HCT116 (cell line): ENCODE results near the gene MS4A12. TPM values are rescaled to one million over a fixed set of nuclear protein-coding genes. Genes with fewer than 3 reads are reported as not detected.

ENCODE experiments used
- ATAC-seq: fragments of 200-7000 bp; cut with Tn5 transposase; 2 replicates; pipeline ENCODE4 v1.9.1; 2020; ENCODE audit warnings: mild to moderate bottlenecking, moderate library complexity
- BruUV-seq: library from RNA; stranded (reverse); fragments of 400-500 nt; replicated peaks from 2 replicates; lab custom pipeline; 2021; lab: Mats Ljungman, UMichigan
- CTCF ChIA-PET: fragments of 300-600 bp; sonication (Branson Sonifier 250); formaldehyde crosslinking; loops from one replicate; lab custom pipeline; 2021; ENCODE audit warnings: antibody characterized with exemption; lab: Charles Lee
- POLR2A ChIA-PET: fragments of 300-600, 350-600 bp; sonication (Branson Sonifier 250); formaldehyde crosslinking; loops from one replicate; lab custom pipeline; 2021; ENCODE audit warnings: antibody characterized with exemption; lab: Charles Lee
- RAD21 ChIA-PET, 2 experiments: fragments of 300-600 bp; sonication (Branson Sonifier 250); formaldehyde crosslinking; loops; one replicate each; lab custom pipeline; 2023; ENCODE audit warnings: low total read pairs in 2 of 2; ENCODE audit not compliant: uncharacterized antibody in 2 of 2, unreplicated experiment in 2 of 2, low non-redundant PET in 1 of 2; lab: Charles Lee
- DNase-seq: peaks from one replicate; pipeline ENCODE4 v3.0.0-alpha.2; 2010; ENCODE audit warnings: low read depth, low spot score
- H2AFZ ChIP-seq: fragments of 200-600 bp; shearing (Covaris generic), sonication (generic); 2 replicates; pipeline ENCODE4 v1.6.1; 2017; ENCODE audit warnings: low read depth, mixed run types, mixed read lengths, antibody characterized with exemption, low read length; ENCODE audit not compliant: poor library complexity, severe bottlenecking
- H3K27ac ChIP-seq: 2 replicates; pipeline ENCODE4 v1.5.1; 2012; ENCODE audit warnings: low read depth, low read length
- H3K27me3 ChIP-seq: fragments of 200-600 bp; sonication (generic); 2 replicates; pipeline ENCODE4 v1.6.1; 2016; ENCODE audit warnings: mixed run types, low read length, mixed read lengths; ENCODE audit not compliant: insufficient read depth
- H3K36me3 ChIP-seq, 2 experiments: fragments of 200-500 bp in 1 of 2; fragments of 200-600 bp in 1 of 2; sonication (Bioruptor generic) in 1 of 2; sonication (generic) in 1 of 2; 2 replicates each; pipeline versions ENCODE4 v1.5.1 to v1.6.1; 2014 to 2016; ENCODE audit warnings: low read length in 2 of 2, inconsistent platforms in 1 of 2, mixed read lengths in 1 of 2, mixed run types in 1 of 2; ENCODE audit not compliant: insufficient read depth in 2 of 2, control insufficient read depth in 1 of 2
- H3K4me1 ChIP-seq, 2 experiments: fragments of 200-600 bp in 1 of 2; sonication (generic) in 1 of 2; 2 replicates each; pipeline versions ENCODE4 v1.5.1 to v1.6.1; 2012 to 2017; ENCODE audit warnings: low read length in 2 of 2, inconsistent platforms in 1 of 2, mild to moderate bottlenecking in 1 of 2, mixed read lengths in 1 of 2, mixed run types in 1 of 2, moderate library complexity in 1 of 2; ENCODE audit not compliant: insufficient read depth in 2 of 2, control insufficient read depth in 1 of 2
- H3K4me2 ChIP-seq: fragments of 200-600 bp; sonication (generic); 2 replicates; pipeline ENCODE4 v1.6.1; 2017; ENCODE audit warnings: mixed run types, low read length, mixed read lengths
- H3K4me3 ChIP-seq, 2 experiments: fragments of 200-600 bp in 1 of 2; sonication (generic) in 1 of 2; replicated peaks in 1 of 2; 2 replicates each; pipeline ENCODE4 v1.5.1; 2011 to 2016; ENCODE audit warnings: low read length in 2 of 2, control low read depth in 1 of 2, low read depth in 1 of 2, mild to moderate bottlenecking in 1 of 2, mixed read lengths in 1 of 2, mixed run types in 1 of 2
- H3K79me2 ChIP-seq: fragments of 200-600 bp; sonication (generic); 2 replicates; pipeline ENCODE4 v1.6.1; 2017; ENCODE audit warnings: mild to moderate bottlenecking, mixed run types, low read length, moderate library complexity, mixed read lengths; ENCODE audit not compliant: insufficient read depth
- H3K9ac ChIP-seq: fragments of 200-600 bp; sonication (generic); 2 replicates; pipeline ENCODE4 v1.6.1; 2016; ENCODE audit warnings: low read length, mixed read lengths
- H3K9me2 ChIP-seq: fragments of 200-600 bp; sonication (generic), shearing (Covaris generic); 2 replicates; pipeline ENCODE4 v1.6.1; 2017; ENCODE audit warnings: mixed run types, mild to moderate bottlenecking, moderate library complexity; ENCODE audit not compliant: insufficient read depth
- H3K9me3 ChIP-seq, 2 experiments: fragments of 200-500 bp in 1 of 2; fragments of 200-600 bp in 1 of 2; sonication (Bioruptor generic) in 1 of 2; sonication (generic) in 1 of 2; 2 replicates each; pipeline ENCODE4 v1.6.1; 2014 to 2017; ENCODE audit warnings: low read length in 2 of 2, mixed read lengths in 2 of 2, inconsistent platforms in 1 of 2, low read depth in 1 of 2, mild to moderate bottlenecking in 1 of 2, mixed run types in 1 of 2, moderate library complexity in 1 of 2; ENCODE audit not compliant: control insufficient read depth in 1 of 2, insufficient read depth in 1 of 2
- H4K20me1 ChIP-seq: fragments of 200-600 bp; sonication (generic), shearing (Covaris generic); 2 replicates; pipeline ENCODE4 v1.6.1; 2017; ENCODE audit warnings: mixed run types, mild to moderate bottlenecking, moderate library complexity; ENCODE audit not compliant: insufficient read depth
- CBX3 ChIP-seq: IDR thresholded peaks from 2 replicates; pipeline ENCODE4 v1.6.1; 2012; ENCODE audit warnings: low read depth
- CEBPB ChIP-seq: IDR thresholded peaks from 2 replicates; pipeline ENCODE4 v1.6.1; 2012; ENCODE audit warnings: low read depth
- EZH2phosphoT487 ChIP-seq: fragments of 200-600 bp; IDR thresholded peaks from 2 replicates; pipeline ENCODE4 v1.6.1; 2018; ENCODE audit warnings: antibody characterized with exemption, borderline replicate concordance
- FOSL1 ChIP-seq: IDR thresholded peaks from 2 replicates; pipeline ENCODE4 v1.6.1; 2012; ENCODE audit warnings: low read depth
- POLR2AphosphoS5 ChIP-seq: IDR thresholded peaks from 2 replicates; pipeline ENCODE4 v1.6.1; 2011; ENCODE audit warnings: mild to moderate bottlenecking, low read depth, low read length, moderate library complexity
- SIN3A ChIP-seq: IDR thresholded peaks from 2 replicates; pipeline ENCODE4 v1.6.1; 2012; ENCODE audit warnings: low read depth
- SP1 ChIP-seq: IDR thresholded peaks from 2 replicates; pipeline ENCODE4 v1.6.1; 2012; ENCODE audit warnings: low read depth
- ZNF274 ChIP-seq: fragments of 200-500 bp; sonication (Bioruptor generic); IDR thresholded peaks from 2 replicates; pipeline ENCODE4 v1.6.1; 2014; ENCODE audit warnings: mild to moderate bottlenecking, low read depth, low read length, inconsistent platforms
- intact Hi-C: fragments of 100-400 bp; cut with micrococcal nuclease; formaldehyde crosslinking; loops from 2 replicates; pipeline ENCODE4 v1.10.0; 2022
- total RNA-seq: library from RNA; stranded (reverse); gene quantifications from one replicate; pipeline ENCODE4 v1.2.1, GENCODE V29; 2021; ENCODE audit not compliant: unreplicated experiment
- TF ChIP-seq, protein P1 (sequence below): IDR thresholded peaks from 2 replicates; pipeline ENCODE4 v1.6.1; 2011; ENCODE audit warnings: mild to moderate bottlenecking, low read length, moderate library complexity; ENCODE audit not compliant: insufficient replicate concordance; ENCODE audit errors: extremely low read depth
- TF ChIP-seq, protein P2 (sequence below): IDR thresholded peaks from 2 replicates; pipeline ENCODE4 v1.6.1; 2012
- TF ChIP-seq, protein P3 (sequence below): IDR thresholded peaks from 2 replicates; pipeline ENCODE4 v1.6.1; 2012; ENCODE audit warnings: low read depth
- TF ChIP-seq, protein P4 (sequence below), 3 experiments: fragments of 200-600 bp in 1 of 3; sonication (generic) in 1 of 3; IDR thresholded peaks in 2 of 3; conservative IDR thresholded peaks in 1 of 3; 2 replicates each; pipeline ENCODE4 v1.5.1; 2012 to 2017; ENCODE audit warnings: low read depth in 2 of 3, low read length in 2 of 3, antibody characterized with exemption in 1 of 3, borderline replicate concordance in 1 of 3, control low read depth in 1 of 3, mild to moderate bottlenecking in 1 of 3, mixed read lengths in 1 of 3, mixed run types in 1 of 3, moderate library complexity in 1 of 3; ENCODE audit not compliant: insufficient read depth in 1 of 3

The MS4A12 gene
- total RNA-seq, 1 experiment from 2014 or later, result not detected

DNA sequence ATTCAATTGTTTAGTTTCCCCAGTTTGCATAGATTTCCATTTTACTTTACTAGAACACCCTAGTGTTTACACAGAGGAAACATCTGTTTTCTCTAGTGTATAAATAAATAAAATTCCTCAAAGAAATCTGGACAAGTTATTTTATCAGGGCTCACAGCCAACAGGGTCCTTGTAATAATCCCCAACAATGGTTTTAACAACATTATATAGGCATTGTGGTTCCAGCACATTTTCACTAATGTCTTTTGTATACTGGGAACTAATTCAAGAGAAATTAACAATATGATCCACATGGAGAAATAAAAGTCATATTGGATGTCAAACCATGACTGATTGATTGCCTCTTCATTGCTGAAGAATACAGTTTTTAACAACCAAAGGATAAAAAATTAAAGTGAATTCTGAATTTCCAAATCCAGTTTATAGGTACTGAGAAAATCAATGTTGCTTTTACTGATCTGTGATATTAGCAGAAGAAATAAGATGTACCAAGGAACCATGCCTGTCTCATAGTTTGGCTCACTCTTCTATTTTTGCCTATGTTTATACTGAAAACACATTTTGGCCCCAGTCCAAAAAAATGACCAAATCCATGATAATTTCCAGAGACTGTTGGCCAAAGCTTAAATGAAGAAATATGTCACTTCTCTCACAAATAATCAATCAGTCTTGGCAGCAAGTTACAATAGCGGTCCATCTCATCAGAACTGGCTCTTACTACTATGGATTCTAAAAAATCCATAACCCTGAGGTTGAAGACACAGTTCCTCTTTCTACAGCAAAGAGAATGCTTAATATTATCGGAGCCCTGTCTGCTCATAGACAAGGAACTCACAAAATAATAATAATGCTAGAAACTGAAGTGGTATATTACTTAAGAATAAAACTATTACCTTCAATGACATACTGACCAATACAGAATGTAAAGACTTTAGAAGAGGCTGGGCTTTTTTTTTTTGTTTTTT is 21.2 kb downstream of the MS4A12 start:
- no peaks in the 10 kb centered on the region for H3K9me3 ChIP-seq
- TF ChIP-seq, protein P1, sequence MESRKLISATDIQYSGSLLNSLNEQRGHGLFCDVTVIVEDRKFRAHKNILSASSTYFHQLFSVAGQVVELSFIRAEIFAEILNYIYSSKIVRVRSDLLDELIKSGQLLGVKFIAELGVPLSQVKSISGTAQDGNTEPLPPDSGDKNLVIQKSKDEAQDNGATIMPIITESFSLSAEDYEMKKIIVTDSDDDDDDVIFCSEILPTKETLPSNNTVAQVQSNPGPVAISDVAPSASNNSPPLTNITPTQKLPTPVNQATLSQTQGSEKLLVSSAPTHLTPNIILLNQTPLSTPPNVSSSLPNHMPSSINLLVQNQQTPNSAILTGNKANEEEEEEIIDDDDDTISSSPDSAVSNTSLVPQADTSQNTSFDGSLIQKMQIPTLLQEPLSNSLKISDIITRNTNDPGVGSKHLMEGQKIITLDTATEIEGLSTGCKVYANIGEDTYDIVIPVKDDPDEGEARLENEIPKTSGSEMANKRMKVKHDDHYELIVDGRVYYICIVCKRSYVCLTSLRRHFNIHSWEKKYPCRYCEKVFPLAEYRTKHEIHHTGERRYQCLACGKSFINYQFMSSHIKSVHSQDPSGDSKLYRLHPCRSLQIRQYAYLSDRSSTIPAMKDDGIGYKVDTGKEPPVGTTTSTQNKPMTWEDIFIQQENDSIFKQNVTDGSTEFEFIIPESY, result no peak
- TF ChIP-seq, protein P2, sequence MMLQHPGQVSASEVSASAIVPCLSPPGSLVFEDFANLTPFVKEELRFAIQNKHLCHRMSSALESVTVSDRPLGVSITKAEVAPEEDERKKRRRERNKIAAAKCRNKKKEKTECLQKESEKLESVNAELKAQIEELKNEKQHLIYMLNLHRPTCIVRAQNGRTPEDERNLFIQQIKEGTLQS, result no peak
- no peak for TF ChIP-seq CBX3
- no peak for TF ChIP-seq EZH2phosphoT487
- TF ChIP-seq, protein P3, sequence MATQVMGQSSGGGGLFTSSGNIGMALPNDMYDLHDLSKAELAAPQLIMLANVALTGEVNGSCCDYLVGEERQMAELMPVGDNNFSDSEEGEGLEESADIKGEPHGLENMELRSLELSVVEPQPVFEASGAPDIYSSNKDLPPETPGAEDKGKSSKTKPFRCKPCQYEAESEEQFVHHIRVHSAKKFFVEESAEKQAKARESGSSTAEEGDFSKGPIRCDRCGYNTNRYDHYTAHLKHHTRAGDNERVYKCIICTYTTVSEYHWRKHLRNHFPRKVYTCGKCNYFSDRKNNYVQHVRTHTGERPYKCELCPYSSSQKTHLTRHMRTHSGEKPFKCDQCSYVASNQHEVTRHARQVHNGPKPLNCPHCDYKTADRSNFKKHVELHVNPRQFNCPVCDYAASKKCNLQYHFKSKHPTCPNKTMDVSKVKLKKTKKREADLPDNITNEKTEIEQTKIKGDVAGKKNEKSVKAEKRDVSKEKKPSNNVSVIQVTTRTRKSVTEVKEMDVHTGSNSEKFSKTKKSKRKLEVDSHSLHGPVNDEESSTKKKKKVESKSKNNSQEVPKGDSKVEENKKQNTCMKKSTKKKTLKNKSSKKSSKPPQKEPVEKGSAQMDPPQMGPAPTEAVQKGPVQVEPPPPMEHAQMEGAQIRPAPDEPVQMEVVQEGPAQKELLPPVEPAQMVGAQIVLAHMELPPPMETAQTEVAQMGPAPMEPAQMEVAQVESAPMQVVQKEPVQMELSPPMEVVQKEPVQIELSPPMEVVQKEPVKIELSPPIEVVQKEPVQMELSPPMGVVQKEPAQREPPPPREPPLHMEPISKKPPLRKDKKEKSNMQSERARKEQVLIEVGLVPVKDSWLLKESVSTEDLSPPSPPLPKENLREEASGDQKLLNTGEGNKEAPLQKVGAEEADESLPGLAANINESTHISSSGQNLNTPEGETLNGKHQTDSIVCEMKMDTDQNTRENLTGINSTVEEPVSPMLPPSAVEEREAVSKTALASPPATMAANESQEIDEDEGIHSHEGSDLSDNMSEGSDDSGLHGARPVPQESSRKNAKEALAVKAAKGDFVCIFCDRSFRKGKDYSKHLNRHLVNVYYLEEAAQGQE, result no peak
- TF ChIP-seq ZNF274, result no peak
- TF ChIP-seq FOSL1, result no peak
- TF ChIP-seq POLR2AphosphoS5, result no peak
- TF ChIP-seq, protein P4, sequence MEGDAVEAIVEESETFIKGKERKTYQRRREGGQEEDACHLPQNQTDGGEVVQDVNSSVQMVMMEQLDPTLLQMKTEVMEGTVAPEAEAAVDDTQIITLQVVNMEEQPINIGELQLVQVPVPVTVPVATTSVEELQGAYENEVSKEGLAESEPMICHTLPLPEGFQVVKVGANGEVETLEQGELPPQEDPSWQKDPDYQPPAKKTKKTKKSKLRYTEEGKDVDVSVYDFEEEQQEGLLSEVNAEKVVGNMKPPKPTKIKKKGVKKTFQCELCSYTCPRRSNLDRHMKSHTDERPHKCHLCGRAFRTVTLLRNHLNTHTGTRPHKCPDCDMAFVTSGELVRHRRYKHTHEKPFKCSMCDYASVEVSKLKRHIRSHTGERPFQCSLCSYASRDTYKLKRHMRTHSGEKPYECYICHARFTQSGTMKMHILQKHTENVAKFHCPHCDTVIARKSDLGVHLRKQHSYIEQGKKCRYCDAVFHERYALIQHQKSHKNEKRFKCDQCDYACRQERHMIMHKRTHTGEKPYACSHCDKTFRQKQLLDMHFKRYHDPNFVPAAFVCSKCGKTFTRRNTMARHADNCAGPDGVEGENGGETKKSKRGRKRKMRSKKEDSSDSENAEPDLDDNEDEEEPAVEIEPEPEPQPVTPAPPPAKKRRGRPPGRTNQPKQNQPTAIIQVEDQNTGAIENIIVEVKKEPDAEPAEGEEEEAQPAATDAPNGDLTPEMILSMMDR (IDR thresholded peaks at IDR 0.05 in 2 of 3, conservative IDR thresholded peaks at IDR 0.05 in 1 of 3; ENCODE audit: borderline replicate concordance in 1 of 3, insufficient read depth in 1 of 3, low read depth in 2 of 3, low read length in 2 of 3), result no peak
- TF ChIP-seq SIN3A, result no peak
- no peak for TF ChIP-seq CEBPB
- no peak for TF ChIP-seq SP1
- H3K9ac ChIP-seq, result no peak overlapping the region
- H3K27me3 ChIP-seq, result no peaks in the 10 kb centered on the region
- H3K4me3 ChIP-seq, result no peak overlapping the region
- ATAC-seq (no peak), DNase-seq (no peak)
- ChIA-PET POLR2A (no interaction called here), CTCF (interaction anchor here (1.3 kb wide), 1 partner anchor 151 kb away, joined by 3 read pairs; no protein-coding TSS in a partner anchor), RAD21 (no interaction called here)
- H3K79me2 ChIP-seq, result no peaks in the 10 kb centered on the region
- H3K27ac ChIP-seq, result no peak overlapping the region
- H3K4me1 ChIP-seq, result no peaks in the 10 kb centered on the region
- no peaks in the 10 kb centered on the region for H4K20me1 ChIP-seq
- H3K4me2 ChIP-seq, result no peak overlapping the region
- intact Hi-C loops, result no loop called here
- no TSS peak for BruUV-seq
- H3K9me2 ChIP-seq, result no peaks in the 10 kb centered on the region
- H2AFZ ChIP-seq, result no peak overlapping the region
- H3K36me3 ChIP-seq, result no peaks in the 10 kb centered on the region
